DMS53 (cell line): ENCODE results near the gene TNFRSF6B.

Experiments
- DNase-seq: peaks from one replicate; lab custom pipeline; 2025; lab: John Stamatoyannopoulos, UW

TNFRSF6B gene

DNA sequence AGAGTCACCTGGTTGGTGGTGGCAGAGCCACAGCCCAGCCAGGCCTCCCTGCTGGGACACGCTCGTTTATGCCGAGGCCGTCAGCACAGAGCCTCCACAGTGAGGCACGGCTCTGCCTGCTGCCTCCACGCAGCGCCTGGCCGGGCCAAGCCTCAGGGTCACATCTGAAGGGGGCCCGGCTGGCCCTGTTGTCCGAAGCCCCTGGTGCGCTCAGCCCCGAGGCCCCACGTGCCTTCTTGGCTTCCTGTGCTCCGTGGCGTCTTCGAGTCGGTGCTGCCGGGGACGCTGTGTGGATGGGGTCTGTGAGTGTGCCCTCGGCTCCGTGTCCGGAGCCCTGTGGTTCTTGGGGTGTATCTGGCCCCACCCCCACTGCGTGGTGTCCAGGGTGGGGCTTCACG lies 10.4 kb upstream of the TNFRSF6B start:
- no peak for DNase-seq

DNA sequence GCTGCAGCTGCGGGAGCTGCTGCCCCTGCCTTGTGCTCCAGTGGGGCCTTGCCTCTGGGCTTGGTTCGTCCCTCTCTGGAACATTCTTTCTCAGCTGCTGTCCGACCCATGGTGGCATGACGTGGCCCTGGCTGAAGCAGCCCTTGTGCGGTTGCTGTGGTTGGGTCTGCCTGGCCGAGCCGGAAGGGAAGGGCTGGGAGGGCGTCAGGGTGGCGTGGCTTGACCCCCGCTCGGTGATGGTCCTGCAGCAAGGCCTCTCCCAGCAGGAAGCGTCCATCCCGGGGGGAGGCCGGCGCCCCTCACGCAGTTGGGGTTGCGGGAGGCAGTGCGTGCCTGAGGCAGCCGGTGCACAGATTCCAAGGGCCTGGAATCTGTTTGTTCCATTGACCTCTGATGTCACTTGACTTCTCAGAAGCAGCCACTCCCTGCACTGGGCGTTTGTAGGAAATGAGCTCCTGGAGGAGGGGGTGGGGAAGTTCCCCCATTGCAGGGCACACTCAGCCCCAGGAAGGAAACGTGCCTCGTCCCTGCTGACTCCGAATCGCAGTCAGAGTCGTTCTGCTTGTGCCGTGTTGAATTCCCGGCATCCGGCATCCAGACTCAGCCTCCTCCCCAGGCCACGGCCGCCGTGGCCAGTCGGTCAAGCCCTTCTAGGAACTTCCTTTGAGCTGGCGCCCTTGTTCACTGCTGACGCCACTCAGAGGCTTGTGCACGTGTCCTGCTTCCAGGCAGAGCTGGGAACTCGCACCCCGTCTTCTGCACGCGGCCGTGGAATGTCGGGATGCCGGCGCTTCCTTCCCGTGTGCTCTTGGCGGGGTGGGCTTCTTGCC lies 9.7 kb upstream of the TNFRSF6B start:
- DNase-seq: no peak

DNA sequence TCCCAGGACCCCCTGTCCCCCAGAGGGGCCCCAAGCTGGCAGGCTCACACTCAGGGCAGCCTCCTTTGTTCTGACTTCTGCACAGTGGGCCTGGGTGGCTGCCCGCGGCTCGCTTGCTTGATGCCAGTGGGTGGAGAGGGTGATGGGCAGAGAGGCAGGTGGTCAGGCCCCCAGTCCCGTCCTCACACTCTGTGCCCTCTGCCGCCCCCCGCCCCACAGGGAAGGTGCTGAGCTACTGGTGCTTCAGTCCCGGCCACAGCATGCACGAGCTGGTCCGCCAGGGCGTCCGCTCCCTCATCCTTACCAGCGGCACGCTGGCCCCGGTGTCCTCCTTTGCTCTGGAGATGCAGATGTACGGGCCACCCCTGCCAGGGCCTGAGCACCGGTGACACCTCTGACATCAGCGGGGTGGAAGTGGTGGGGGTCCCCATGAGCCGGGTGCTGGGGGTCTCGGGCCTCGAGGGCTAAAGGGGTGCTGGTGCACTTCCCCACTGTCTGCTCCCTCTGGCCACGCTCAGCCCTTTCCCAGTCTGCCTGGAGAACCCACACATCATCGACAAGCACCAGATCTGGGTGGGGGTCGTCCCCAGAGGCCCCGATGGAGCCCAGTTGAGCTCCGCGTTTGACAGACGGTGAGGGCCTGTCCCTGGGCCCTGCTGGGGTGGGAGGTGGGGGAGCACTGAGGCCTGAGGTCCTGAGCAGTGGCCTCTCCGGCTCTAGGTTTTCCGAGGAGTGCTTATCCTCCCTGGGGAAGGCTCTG lies 8.9 kb upstream of the TNFRSF6B start:
- DNase-seq: no peak

DNA sequence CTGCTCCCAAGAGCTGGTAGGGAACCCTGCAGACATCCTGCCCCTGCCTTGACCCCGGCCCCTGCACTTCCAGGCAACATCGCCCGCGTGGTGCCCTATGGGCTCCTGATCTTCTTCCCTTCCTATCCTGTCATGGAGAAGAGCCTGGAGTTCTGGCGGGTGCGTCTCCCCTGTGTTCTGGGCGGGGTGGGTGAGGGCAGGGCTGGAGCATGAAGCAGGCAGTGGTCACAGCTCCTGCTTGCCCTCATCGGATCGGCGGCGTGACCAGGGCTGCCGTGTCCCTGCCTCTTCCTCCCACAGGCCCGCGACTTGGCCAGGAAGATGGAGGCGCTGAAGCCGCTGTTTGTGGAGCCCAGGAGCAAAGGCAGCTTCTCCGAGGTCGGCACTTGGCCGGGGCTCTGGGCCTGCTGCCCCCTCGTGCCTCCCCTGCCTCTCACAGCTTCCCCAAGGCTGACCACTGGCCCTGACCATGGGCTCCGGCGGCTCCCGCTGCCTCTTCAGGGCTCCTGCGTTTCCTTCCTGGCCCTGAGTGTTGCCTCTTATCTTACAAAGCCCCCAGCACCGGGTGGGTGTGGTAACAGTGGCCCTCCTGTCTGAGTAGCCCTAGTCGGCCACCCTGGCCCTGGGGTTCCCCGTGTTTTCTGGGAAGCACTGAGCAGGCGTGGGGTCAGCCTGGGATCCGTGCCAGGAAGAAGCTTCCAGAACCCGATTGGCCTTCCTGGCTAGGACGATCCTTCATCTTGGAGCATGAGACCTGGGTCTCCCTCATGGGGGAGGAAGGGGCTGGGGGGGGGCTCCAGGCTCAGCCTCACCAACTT lies 8.0 kb upstream of the TNFRSF6B start:
- DNase-seq: no peak

DNA sequence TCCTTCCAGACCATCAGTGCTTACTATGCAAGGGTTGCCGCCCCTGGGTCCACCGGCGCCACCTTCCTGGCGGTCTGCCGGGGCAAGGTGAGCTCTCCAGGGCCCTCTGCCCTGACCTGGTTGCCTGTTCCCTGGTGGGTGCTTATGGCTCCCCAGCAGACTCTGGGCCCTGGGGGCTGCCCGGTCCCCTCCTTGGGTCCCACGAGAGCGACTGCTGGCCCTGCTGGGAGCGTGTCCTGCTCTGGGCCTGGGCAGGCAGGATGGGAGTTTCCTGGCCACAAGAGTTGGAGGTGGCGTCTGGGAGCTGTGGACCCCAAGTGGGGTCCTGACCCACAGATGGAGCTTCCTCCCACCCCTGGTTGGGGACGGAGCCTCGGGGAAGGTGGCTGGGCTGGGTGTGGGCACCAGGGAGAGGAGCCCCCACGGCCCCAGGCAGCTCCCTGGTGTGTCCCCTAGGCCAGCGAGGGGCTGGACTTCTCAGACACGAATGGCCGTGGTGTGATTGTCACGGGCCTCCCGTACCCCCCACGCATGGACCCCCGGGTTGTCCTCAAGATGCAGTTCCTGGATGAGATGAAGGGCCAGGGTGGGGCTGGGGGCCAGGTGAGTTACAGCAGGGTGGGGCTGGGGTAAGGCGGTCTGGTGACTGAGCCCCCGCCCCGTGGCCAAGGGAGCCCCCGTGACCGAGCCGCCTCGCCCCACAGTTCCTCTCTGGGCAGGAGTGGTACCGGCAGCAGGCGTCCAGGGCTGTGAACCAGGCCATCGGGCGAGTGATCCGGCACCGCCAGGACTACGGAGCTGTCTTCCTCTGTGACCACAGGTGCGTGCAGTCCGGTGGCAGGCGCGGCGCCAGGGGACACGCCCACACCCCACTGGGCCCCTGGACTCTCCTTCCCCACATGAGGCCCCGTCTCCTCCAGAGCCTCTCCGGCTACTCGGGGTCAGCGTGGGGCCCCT lies 7.1 kb upstream of the TNFRSF6B start:
- DNase-seq: no peak

DNA sequence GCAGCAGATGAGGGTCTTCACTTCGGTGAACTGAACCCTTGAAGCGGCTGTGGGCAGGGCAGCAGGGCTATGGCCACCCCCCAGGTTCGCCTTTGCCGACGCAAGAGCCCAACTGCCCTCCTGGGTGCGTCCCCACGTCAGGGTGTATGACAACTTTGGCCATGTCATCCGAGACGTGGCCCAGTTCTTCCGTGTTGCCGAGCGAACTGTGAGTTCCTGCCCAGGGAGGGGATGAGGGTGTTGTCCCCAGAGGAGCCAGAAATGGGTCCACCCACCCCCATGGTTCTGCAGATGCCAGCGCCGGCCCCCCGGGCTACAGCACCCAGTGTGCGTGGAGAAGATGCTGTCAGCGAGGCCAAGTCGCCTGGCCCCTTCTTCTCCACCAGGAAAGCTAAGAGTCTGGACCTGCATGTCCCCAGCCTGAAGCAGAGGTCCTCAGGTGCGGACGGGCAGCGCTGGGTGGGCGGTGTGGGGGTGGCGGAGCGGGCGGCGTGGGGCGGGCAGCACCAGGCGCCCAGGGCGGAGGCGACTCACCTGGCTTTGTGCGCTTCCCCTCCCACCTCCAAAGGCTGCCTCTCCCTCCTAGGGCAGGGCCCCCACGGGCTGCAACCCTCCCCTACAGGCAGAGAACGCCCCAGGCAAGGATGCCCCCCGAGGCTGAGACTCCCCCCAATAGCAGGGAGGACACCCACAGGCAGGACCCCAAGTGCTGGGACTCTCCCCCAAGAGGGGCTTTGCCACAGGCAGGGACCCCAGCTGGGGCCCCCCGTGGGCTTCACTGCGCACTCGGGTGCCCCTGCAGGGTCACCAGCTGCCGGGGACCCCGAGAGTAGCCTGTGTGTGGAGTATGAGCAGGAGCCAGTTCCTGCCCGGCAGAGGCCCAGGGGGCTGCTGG lies 6.2 kb upstream of the TNFRSF6B start:
- DNase-seq: no peak

DNA sequence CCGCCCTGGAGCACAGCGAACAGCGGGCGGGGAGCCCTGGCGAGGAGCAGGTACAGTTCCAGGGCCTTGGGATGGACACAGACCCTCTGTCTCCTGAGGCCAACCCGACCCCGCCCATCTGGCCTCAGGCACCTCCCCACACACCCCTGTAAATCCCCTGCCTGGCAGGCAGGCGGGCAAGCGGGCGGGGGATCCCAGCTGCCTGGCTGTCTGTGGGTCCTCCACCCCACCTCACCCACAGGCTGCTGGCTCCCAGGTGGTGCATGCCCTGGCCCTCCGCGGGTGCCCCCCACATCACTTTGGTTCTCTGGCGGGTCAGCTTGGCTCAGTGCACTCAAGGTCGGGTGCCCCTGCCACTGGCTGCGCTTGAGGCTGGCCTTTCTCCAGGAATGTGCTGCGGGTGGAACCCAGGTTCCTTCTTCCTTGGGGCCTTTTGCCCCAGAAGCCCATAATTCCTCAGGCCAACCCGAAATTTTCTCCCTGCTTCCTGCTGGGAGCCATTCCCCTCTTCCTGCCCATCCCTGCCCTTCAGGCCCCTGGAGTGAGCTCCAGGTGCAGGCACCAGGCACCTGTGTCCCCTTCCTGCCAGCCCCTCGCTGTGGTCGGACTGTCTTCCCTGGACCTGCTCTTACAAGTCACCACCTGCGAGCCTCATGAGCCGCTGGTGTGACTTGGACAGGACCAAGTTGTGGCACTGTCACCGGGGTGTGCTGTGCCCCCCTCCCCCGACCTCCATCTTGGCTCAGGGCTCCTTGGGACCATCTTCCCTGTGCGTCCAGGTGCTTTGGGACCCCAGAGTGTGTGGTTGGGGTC lies 5.3 kb upstream of the TNFRSF6B start:
- no peak for DNase-seq

DNA sequence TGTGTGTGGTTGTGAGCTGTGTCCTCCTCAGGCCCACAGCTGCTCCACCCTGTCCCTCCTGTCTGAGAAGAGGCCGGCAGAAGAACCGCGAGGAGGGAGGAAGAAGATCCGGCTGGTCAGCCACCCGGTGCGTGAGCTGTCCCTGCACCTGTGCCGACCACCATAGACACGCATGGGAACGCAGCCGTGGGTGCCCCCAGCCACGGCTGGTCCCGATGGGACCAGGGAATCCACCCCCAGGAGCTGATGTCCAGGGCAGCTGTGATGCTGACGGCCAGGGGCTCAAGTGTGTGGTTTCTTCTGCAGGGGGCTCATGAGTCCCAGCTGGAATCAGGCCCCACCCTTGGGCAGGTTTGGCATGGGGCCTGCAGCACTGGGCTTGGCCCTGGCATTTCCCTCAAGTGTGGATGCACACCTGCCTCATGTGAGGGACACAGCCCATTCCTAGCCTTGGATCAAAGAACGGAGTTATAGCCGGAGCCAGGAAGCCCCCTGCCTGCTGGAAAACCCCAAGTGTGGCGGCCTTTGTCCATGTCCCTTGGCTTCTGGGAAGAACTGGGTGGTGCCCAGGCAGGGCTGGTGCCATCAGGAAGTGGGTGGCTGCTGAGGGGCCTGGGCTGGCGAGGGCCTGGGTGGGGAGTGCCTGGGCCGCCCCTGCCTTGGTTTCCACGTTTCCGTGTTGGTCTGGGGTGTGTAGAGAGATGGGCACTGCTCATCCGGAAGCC lies 4.6 kb upstream of the TNFRSF6B start:
- DNase-seq: no peak

DNA sequence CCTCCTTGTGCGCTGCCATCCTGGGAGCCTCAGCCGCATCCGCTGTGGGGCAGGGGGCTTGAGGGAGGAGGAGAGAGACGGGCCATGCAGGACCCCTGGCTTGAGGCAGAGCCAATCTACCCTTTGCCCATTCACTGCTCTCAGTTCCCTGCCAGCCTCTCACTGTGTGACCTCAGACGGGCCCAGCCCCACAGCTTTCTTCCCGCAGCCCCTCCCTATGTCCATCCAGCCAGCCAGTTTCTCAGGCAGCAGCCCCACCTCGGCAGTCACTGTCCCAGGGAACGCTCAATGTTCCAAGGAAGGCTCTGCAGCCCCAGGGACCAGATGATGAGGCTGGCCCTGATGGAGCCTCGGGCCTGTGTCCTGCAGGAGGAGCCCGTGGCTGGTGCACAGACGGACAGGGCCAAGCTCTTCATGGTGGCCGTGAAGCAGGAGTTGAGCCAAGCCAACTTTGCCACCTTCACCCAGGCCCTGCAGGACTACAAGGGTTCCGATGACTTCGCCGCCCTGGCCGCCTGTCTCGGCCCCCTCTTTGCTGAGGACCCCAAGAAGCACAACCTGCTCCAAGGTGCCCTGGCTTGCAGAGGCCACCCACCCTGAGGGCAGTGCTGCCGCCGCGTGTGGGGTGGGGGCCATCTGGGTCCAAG lies 3.9 kb upstream of the TNFRSF6B start:
- DNase-seq: peak; percentile 47

DNA sequence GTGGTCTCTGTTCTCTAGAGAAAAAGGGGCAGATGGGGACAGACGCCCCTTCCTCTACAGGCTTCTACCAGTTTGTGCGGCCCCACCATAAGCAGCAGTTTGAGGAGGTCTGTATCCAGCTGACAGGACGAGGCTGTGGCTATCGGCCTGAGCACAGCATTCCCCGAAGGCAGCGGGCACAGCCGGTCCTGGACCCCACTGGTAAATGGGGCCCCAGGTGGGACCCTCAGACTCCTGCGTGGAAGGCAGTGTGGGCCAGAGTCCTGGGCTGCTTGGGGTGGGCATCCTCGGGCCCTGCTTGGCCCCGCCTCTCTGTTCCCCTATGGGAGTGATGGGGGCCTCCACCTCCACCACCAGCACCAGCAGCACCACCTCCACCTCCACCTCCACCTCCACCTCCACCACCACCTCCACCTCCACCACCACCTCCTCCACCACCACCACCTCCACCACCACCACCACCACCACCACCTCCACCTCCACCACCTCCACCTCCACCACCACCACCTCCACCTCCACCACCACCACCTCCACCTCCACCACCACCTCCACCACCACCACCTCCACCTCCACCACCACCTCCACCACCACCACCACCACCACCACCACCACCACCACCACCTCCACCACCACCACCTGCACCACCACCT lies 3.2 kb upstream of the TNFRSF6B start:
- DNase-seq: no peak

DNA sequence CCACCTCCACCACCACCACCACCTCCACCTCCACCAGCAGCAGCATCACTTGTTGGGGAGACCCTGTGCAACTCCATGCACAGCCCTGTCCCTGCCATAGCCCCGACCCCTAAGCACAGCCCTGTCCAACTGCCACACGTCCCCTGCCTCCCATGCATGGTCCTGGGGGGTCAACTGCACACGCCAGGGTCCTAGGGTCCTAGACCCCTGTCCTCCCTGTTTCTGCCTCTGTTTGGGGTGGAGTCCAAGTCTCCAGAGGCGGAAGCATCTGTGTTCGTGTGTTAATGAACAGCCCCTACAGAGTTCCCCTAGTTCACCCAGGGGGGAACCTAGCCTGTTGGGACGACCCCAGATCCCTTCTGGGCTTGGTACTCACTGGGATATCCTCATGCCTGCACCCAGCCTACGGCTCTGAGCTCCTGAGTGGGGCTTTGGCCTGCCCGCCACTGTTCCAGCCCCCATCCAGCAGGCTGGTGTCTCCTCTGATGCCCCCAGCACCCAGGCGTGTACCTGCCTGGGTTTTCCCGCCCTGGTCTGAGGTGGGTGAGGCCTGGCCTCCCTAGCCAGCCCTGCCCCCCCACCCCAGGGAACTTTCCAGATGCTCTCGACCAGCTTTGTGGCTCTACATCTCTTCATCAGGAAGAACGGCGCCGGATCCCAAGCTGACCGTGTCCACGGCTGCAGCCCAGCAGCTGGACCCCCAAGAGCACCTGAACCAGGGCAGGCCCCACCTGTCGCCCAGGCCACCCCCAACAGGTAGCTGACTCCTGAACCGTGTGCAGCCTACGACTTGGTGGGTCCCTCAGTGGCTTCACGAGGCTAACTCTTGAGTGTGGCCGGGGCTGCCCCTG lies 2.5 kb upstream of the TNFRSF6B start:
- no peak for DNase-seq

DNA sequence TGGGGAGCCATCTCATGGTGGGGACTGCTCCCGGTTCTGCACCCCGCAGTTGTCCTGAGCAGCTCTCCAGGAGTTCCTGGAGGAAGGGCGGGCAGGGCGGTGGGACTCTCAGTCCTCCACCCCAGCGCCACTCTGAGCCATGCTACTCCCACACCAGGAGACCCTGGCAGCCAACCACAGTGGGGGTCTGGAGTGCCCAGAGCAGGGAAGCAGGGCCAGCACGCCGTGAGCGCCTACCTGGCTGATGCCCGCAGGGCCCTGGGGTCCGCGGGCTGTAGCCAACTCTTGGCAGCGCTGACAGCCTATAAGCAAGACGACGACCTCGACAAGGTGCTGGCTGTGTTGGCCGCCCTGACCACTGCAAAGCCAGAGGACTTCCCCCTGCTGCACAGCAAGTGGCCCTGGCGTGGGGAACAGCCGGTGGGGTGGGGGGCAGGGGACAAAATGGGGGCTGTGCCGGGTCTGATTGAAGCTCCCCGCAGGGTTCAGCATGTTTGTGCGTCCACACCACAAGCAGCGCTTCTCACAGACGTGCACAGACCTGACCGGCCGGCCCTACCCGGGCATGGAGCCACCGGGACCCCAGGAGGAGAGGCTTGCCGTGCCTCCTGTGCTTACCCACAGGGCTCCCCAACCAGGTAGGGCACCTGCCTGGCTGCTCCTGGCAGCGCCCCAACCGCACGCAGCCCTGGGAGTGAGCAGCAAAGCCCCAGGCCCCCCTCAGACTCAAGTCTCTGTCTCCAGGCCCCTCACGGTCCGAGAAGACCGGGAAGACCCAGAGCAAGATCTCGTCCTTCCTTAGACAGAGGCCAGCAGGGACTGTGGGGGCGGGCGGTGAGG lies 1.6 kb upstream of the TNFRSF6B start:
- DNase-seq: no peak

DNA sequence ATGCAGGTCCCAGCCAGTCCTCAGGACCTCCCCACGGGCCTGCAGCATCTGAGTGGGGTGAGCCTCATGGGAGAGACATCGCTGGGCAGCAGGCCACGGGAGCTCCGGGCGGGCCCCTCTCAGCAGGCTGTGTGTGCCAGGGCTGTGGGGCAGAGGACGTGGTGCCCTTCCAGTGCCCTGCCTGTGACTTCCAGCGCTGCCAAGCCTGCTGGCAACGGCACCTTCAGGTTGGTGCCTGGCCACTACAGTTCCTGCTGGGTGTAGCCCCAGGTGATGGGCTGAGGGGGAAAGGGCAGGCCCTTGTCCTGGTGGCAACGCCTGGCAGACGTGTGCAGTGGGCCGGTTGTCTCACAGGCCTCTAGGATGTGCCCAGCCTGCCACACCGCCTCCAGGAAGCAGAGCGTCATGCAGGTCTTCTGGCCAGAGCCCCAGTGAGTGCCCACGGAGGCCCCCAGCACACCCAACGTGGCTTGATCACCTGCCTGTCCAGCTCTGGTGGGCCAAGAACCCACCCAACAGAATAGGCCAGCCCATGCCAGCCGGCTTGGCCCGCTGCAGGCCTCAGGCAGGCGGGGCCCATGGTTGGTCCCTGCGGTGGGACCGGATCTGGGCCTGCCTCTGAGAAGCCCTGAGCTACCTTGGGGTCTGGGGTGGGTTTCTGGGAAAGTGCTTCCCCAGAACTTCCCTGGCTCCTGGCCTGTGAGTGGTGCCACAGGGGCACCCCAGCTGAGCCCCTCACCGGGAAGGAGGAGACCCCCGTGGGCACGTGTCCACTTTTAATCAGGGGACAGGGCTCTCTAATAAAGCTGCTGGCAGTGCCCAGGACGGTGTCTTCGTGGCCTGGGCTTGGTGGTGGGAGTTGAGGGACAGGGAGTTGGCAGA lies 787 bp upstream of the TNFRSF6B start:
- DNase-seq: no peak

DNA sequence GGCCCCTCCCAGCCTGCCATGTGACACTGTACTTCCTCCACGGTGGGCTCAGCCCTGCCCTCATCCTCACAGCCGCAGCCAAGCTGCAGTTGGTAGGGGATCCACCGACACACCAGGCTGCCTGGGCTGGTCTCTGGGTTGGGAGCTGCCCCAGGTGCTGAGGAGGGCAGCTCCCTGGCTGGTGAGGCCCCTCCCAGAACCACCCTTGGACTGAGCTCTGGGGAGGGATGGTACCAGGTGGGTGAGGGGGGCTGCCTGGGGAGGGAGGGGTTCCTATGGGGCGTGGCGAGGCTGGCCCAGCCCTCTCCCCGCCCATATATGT lies 185 bp upstream of the TNFRSF6B start:
- DNase-seq: no peak

DNA sequence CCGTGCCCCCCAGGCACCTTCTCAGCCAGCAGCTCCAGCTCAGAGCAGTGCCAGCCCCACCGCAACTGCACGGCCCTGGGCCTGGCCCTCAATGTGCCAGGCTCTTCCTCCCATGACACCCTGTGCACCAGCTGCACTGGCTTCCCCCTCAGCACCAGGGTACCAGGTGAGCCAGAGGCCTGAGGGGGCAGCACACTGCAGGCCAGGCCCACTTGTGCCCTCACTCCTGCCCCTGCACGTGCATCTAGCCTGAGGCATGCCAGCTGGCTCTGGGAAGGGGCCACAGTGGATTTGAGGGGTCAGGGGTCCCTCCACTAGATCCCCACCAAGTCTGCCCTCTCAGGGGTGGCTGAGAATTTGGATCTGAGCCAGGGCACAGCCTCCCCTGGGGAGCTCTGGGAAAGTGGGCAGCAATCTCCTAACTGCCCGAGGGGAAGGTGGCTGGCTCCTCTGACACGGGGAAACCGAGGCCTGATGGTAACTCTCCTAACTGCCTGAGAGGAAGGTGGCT lies 960 bp downstream of the TNFRSF6B start:
- DNase-seq: peak; percentile 54
